Lung (tissue), 12 donors: ENCODE data around the gene SECTM1. TPM values are rescaled to one million over a fixed set of nuclear protein-coding genes. Genes with fewer than 3 reads are reported as not detected.
"Not testable (repeated sequence)": the region's sequence is repeated elsewhere in the genome, so short reads cannot be mapped to it uniquely, and the experiment has no call there.

Source experiments
- ATAC-seq: fragments of 200-7000 bp; cut with Tn5 transposase; one replicate; pipeline ENCODE4 v1.9.1; 2020; ENCODE audit warnings: moderate number of reproducible peaks; ENCODE audit not compliant: insufficient read depth, low FRiP score
- DNase-seq, 3 donors: peaks; one replicate each; pipeline ENCODE4 v3.0.0-alpha.2; 2013 to 2017
- H3K27ac ChIP-seq, 2 donors: one replicate each; pipeline ENCODE4 v1.5.1; 2013; ENCODE audit warnings: mild to moderate bottlenecking in 2 of 2, moderate library complexity in 2 of 2, control low read depth in 1 of 2, inconsistent platforms in 1 of 2, low read depth in 1 of 2, low read length in 1 of 2
- H3K27me3 ChIP-seq, 3 donors: one replicate each; pipeline ENCODE4 v1.5.1; 2013; ENCODE audit warnings: low read length in 2 of 3; ENCODE audit not compliant: control insufficient read depth in 3 of 3, insufficient read depth in 3 of 3
- H3K36me3 ChIP-seq, 4 donors: one replicate each; pipeline ENCODE4 v1.5.1; 2013; ENCODE audit warnings: low read length in 4 of 4, mild to moderate bottlenecking in 1 of 4, moderate library complexity in 1 of 4; ENCODE audit not compliant: control insufficient read depth in 4 of 4, insufficient read depth in 4 of 4
- H3K4me1 ChIP-seq, 5 donors: one replicate each; pipeline ENCODE4 v1.5.1; 2013; ENCODE audit warnings: low read length in 5 of 5, mild to moderate bottlenecking in 2 of 5, moderate library complexity in 1 of 5; ENCODE audit not compliant: control insufficient read depth in 5 of 5, insufficient read depth in 5 of 5
- H3K4me3 ChIP-seq: one replicate; pipeline ENCODE4 v1.5.1; 2013; ENCODE audit warnings: mild to moderate bottlenecking, control low read depth, moderate library complexity
- H3K9ac ChIP-seq, 2 donors: one replicate each; pipeline ENCODE4 v1.5.1; 2013; ENCODE audit warnings: low read length in 2 of 2, control low read depth in 1 of 2; ENCODE audit not compliant: insufficient read depth in 1 of 2
- H3K9me3 ChIP-seq, 4 donors: one replicate each; pipeline ENCODE4 v1.5.1; 2013; ENCODE audit warnings: low read length in 3 of 4, mild to moderate bottlenecking in 1 of 4, moderate library complexity in 1 of 4; ENCODE audit not compliant: control insufficient read depth in 4 of 4, insufficient read depth in 3 of 4
- WGBS, 2 donors: extraction: QIAGEN DNeasy Blood & Tissue Kit; methylation state at CpG; one replicate each; pipeline ENCODE4 v1.1.7; 2013; 5-methylcytosine and 5-hydroxymethylcytosine counted together
- polyA plus RNA-seq, 2 donors: library from polyadenylated mRNA; stranded (reverse); fragments of 200-250 nt; gene quantifications; one replicate each; pipeline ENCODE4 v1.2.1, GENCODE V29; 2013
- total RNA-seq, 2 donors: library from RNA; depleted of rRNA in 1 of 2; stranded (reverse); fragments of >200 nt in 1 of 2; gene quantifications; one replicate each; pipeline ENCODE4 v1.2.1, GENCODE V29; 2014 to 2021
- TF ChIP-seq, protein P1 (sequence below): IDR thresholded peaks from 2 replicates; pipeline ENCODE4 v1.5.1; 2012; ENCODE audit warnings: mild to moderate bottlenecking; ENCODE audit errors: control extremely low read depth, extremely low read depth
- donor health status: control.
- donor health status: control.
- donor health status: Bipolar disorder and iron deficiency.
- donor health status: healthy.
- donor health status: DM: yes; HTN: yes; CAD: no.

Gene SECTM1
- total and polyA plus RNA-seq, 4 donors = 12.5 to 68.6 (median 26.4) TPM

DNA sequence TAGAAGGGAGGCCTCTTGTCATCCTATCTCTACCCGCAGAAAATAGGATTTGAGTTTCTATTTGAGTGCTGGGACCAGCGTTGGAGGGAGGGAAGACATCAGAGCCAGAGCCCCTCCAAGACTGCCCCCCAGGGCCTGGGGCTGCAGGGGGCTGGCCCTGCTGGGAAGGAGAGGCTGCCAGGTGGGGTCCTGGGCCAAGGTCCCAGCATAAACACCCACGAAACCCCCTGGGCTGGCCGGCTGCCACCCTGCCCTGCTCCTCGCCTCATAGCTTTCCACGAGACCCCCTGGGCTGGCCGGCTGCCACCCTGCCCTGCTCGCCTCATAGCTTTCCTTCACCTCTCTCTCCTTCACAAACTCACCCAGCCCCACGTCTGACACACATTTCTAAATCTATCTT is 14.9 kb upstream of the SECTM1 start:
- WGBS, 2 donors = 75 to 88% methylated on average over 9 of the region's 9 CpGs
- Histone ChIP-seq H3K36me3 (no peaks in the 10 kb centered on the region), H3K27me3 (peaks cover 0 to 4% (median 0%) of the 10 kb centered on the region in 3 donors), H3K27ac (no peak overlapping the region), H3K4me1 (peaks cover 0 to 15% (median 4%) of the 10 kb centered on the region in 5 donors), H3K9ac (no peak overlapping the region), H3K4me3 (no peak overlapping the region), H3K9me3 (no peaks in the 10 kb centered on the region)
- ATAC-seq (no peak), DNase-seq (no peak)
- TF ChIP-seq, protein P1, sequence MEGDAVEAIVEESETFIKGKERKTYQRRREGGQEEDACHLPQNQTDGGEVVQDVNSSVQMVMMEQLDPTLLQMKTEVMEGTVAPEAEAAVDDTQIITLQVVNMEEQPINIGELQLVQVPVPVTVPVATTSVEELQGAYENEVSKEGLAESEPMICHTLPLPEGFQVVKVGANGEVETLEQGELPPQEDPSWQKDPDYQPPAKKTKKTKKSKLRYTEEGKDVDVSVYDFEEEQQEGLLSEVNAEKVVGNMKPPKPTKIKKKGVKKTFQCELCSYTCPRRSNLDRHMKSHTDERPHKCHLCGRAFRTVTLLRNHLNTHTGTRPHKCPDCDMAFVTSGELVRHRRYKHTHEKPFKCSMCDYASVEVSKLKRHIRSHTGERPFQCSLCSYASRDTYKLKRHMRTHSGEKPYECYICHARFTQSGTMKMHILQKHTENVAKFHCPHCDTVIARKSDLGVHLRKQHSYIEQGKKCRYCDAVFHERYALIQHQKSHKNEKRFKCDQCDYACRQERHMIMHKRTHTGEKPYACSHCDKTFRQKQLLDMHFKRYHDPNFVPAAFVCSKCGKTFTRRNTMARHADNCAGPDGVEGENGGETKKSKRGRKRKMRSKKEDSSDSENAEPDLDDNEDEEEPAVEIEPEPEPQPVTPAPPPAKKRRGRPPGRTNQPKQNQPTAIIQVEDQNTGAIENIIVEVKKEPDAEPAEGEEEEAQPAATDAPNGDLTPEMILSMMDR = no peak

DNA sequence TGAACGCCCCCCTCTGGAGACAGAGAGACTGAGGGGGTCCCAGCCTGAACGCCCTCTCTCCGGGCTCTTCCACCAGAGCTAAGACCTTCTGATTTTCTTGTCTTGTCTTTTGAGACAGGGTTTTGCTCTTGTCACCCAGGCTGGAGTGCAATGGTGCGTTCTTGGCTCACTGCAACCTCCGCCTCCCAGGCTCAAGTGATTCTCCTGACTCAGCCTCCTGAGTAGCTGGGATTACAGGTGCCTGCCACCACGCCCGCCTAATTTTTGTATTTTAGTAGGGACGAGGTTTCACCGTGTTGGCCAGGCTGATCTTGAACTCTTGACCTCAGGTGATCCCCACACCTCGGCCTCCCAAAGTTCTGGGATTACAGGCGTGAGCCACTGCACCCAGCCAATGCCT is 14.4 kb upstream of the SECTM1 start:
- not testable (repeated sequence) for ATAC-seq, H3K27ac ChIP-seq, H3K36me3 ChIP-seq, DNase-seq, H3K9ac ChIP-seq, H3K4me3 ChIP-seq, H3K9me3 ChIP-seq, H3K27me3 ChIP-seq
- H3K4me1 ChIP-seq = peaks cover 0 to 15% (median 4%) of the 10 kb centered on the region in 5 donors
- WGBS, 2 donors = 86 to 94% methylated on average over 11 of the region's 11 CpGs

DNA sequence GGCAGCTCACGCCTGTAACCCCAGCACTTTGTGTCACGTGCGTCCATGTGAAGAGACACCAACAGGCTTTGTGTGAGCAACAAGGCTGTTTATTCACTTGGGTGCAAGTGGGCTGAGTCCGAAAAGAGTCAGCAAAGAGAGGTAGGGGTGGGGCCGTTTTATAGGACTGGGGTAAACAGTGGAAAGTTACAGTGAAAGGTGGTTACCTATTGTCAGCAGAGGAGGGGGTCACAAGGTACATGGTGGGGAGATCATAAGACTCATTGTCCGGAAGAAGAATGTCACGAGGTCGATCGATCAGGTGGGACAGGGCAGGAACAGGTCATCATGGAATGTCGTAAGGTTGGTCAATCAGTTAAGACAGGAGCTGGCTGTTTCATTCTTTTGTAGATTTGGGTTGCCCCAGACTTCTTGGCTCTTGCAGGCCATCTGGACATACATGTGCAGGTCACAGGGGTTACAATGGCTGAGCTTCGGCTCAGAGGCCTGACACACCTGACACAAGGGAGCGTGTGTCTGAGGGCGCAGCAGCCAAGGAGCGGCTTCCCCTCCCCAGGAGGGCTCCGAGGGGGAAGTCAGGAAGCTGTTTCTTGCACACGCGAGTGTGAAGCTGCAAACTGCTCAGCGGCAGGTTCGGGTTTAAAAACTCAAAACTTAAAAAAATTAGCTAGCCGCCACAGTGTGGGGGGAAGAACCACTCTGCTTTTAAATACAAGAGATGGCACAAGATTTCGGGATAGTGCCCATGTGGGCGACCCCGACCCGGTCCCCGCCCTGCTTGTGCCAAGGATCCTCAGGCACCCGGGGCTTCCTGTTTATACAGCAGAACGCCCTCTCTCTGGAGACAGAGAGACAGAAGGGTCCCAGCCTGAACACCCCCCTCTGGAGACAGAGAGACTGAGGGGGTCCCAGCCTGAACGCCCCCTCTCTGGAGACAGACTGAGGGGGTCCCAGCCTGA is 13.1 kb upstream of the SECTM1 start:
- Histone ChIP-seq H3K9me3 (no peaks in the 10 kb centered on the region), H3K27ac (no peak overlapping the region), H3K4me1 (peaks cover 0 to 15% (median 4%) of the 10 kb centered on the region in 5 donors), H3K27me3 (peaks cover 0 to 4% (median 0%) of the 10 kb centered on the region in 3 donors), H3K4me3 (no peak overlapping the region), H3K9ac (no peak overlapping the region), H3K36me3 (no peaks in the 10 kb centered on the region)
- TF ChIP-seq, protein P1 = no peak
- no peak for ATAC-seq
- no peak for DNase-seq
- WGBS, 2 donors = 40 to 52% methylated on average over 28 of the region's 28 CpGs

DNA sequence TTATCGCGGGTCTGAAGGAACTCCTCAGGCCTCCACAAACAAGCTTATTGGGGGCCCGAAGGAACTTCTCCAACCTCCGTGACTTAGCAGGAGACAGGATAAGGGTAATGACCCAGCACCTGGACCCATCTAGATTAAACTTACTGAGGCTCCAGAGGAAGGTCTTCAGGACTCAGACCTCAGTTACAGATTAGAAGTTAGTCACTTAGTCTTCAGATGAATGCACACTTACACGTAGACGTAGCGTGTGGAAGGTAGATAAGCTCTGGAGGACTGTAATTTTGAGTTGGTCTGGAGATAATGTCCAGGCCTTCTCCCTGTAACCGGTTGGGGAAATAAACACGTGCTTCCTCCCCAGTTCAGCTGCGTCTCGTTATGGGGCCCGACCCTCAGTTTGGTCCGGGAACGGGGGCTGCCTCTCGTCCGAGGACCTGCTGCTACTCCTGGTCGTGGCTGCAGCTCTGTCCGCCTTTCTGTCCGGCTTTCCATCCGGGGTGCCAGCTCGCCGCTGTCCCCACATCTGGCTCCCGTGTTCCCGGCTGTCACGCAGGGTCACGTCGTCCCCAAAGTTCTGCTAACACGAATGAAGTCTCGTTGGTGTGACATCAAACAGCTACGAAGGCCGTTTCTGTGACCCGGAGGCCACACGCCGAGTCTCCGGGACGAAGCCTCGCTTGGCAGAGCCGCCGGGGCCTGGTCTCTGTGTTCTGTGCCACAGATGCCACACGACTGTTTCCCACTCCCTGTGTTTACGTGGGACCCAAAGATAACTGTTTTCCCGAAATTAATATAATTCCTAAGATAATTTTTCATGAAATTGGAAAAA is 11.8 kb upstream of the SECTM1 start:
- 84 to 89% methylated on average over 42 of the region's 42 CpGs for WGBS, 2 donors
- TF ChIP-seq, protein P1 = no peak
- Histone ChIP-seq H3K27ac (no peak overlapping the region), H3K4me1 (peaks cover 0 to 10% (median 4%) of the 10 kb centered on the region in 5 donors), H3K9me3 (no peaks in the 10 kb centered on the region), H3K4me3 (no peak overlapping the region), H3K27me3 (peaks cover 0 to 4% (median 0%) of the 10 kb centered on the region in 3 donors), H3K9ac (no peak overlapping the region), H3K36me3 (no peaks in the 10 kb centered on the region)
- DNase-seq (no peak), ATAC-seq (no peak)
